GM10266 (cell line): ENCODE results near the gene CFAP58.

Source experiments
- DNase-seq: peaks from one replicate; pipeline ENCODE4 v3.0.0; 2012; ENCODE audit errors: extremely low spot score
- TF ChIP-seq, protein P1 (sequence below): IDR thresholded peaks from 2 replicates; pipeline ENCODE4 v1.5.1; 2012; ENCODE audit warnings: mild to moderate bottlenecking, low read depth; ENCODE audit not compliant: control insufficient read depth, insufficient read depth; ENCODE audit errors: missing control alignments

Gene CFAP58

DNA sequence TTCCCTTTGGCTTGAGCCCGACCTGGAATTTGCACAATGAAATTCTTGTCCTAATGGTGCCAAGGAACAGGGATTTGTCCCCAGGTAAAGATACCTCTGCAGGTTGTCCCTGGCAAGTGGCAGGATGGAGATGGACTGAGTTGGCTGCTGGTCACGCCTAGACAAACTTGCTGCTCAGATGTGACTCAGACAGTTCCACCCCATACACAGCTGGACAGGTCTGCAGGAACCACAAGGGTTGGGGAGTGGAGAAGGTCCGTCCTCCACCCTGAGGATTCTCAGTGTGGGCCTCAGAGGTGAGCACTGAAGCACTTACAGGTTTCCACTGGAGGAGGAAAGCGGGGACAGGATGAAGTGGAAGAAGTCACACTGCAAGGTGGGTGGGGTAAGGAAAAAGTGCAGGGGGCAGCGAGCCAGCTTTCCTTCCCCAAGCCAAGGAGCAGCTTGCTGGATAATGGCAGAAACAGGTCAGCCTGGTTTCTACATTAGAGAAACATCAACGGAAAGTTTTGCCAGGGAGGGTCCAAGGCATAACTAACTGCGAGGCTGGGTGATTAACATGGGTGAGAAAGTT lies 35.8 kb upstream of the CFAP58 start:
- DNase-seq, result no peak
- TF ChIP-seq, protein P1, sequence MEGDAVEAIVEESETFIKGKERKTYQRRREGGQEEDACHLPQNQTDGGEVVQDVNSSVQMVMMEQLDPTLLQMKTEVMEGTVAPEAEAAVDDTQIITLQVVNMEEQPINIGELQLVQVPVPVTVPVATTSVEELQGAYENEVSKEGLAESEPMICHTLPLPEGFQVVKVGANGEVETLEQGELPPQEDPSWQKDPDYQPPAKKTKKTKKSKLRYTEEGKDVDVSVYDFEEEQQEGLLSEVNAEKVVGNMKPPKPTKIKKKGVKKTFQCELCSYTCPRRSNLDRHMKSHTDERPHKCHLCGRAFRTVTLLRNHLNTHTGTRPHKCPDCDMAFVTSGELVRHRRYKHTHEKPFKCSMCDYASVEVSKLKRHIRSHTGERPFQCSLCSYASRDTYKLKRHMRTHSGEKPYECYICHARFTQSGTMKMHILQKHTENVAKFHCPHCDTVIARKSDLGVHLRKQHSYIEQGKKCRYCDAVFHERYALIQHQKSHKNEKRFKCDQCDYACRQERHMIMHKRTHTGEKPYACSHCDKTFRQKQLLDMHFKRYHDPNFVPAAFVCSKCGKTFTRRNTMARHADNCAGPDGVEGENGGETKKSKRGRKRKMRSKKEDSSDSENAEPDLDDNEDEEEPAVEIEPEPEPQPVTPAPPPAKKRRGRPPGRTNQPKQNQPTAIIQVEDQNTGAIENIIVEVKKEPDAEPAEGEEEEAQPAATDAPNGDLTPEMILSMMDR, result no peak

- DNase-seq, result no peak
- TF ChIP-seq, protein P1, result no peak
Observed at GRCh38 chr10:104318326-104318725, 35.3 kb upstream of the CFAP58 start.

DNA sequence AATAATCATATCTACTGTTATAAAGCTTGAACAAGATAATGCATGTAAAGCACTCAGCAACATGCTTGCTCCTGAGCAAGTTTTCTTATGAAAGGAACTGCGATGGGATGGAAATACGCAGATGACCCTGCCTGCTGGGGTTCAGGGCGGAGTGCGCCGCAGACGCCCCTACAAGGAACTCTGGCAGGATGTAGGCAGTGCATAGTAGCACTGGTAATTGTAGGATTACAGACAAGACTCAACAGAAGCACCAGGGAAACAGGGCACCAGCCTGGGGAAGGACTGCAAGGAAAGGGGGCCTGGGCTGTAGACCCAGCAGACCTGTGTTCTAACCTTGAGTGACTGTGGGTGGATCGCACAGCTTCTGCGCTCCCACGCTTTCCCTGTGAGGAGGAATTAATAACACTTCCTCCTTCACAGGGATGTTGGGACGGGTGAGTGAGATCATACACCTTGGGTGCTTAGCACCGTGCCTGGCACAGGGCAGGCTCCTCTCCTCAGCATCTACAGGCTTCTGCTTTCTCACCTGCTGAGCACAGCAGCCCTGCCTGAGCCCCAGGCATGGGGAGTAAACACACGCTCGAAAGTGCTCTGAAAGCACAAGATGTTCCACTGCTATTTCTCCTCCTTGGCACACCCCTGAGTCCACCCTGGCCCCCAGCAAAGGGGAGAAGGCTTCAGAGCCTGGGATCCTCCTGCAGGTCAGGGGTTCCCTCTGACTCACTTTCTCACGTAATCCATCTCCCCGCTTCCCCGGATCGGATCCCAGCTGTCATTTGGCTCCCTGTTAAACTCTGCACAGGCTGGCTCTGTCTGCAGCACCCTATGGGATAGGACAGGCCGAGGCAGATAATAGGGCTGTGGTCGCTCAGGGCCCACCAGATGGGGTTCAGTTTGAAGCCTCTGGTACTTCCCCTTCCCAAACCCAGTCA lies 34.6 kb upstream of the CFAP58 start:
- TF ChIP-seq, protein P1, result no peak

DNA sequence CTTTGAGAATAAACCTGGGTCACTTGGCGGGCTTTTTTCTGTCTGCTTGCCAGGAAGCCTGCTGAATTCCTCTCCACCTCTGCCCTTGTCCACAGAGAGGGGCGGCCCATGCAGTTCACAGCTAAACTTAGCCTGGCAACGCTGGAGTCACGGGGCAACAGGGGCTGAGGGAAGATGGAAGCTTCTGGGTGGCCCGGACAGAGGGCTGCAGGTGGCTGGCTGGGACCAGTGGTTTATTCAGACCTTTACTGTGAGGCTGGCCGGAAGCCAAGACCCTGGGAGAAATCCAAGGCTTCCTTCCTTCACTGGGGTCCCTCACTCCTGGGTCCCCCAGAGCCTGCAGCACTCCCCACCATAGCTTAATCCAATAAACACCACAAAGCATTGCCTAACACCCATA lies 32.4 kb upstream of the CFAP58 start:
- DNase-seq, result no peak
- TF ChIP-seq, protein P1, result no peak

More for the DNA sequence above, 34.6 kb upstream of the CFAP58 start:
- no peak for DNase-seq

GRCh38 chr10:104321725-104322415 lies 31.8 kb upstream of the CFAP58 start:
- DNase-seq, result no peak
- TF ChIP-seq, protein P1, result no peak

DNA sequence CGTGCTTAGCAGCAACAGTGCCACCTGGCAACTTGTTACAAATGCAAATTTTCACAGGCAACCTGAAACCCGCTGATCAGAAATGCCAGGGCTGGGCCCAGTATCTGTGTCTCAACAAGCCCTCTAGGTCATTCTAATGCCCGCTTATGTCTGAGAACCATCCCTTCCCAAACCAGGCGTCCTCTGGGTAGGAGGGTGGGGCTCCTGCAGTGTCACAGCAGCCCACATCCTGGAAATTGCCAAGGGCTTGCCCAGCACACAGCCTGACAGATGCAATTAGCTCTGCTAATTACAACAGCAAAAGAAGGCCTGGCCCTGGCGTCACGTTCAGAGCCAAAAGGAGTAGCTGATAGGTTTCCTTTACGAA lies 31.2 kb upstream of the CFAP58 start:
- DNase-seq, result no peak
- TF ChIP-seq, protein P1, result no peak
